ENCODE results near the gene STXBP5.

- TF ChIP-seq, protein P1, sequence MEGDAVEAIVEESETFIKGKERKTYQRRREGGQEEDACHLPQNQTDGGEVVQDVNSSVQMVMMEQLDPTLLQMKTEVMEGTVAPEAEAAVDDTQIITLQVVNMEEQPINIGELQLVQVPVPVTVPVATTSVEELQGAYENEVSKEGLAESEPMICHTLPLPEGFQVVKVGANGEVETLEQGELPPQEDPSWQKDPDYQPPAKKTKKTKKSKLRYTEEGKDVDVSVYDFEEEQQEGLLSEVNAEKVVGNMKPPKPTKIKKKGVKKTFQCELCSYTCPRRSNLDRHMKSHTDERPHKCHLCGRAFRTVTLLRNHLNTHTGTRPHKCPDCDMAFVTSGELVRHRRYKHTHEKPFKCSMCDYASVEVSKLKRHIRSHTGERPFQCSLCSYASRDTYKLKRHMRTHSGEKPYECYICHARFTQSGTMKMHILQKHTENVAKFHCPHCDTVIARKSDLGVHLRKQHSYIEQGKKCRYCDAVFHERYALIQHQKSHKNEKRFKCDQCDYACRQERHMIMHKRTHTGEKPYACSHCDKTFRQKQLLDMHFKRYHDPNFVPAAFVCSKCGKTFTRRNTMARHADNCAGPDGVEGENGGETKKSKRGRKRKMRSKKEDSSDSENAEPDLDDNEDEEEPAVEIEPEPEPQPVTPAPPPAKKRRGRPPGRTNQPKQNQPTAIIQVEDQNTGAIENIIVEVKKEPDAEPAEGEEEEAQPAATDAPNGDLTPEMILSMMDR (optimal IDR thresholded peaks at IDR 0.05 in 1 of 3, IDR thresholded peaks at IDR 0.05 in 1 of 3, conservative IDR thresholded peaks at IDR 0.05 in 1 of 3; ENCODE audit: extremely low read depth in 1 of 3, insufficient read depth in 2 of 3, low read length in 3 of 3), result no peak
- no peak for TF ChIP-seq EZH2 (IDR thresholded peaks at IDR 0.05; ENCODE audit: low read length)
Observed at GRCh38 chr6:147341486-147341885, 137.3 kb downstream of the STXBP5 start.
